Activated gamma-delta T cell (primary cell): ENCODE measurements around the gene ATF4.
A peak's percentile ranks its signal among the peaks of the same experiment; 100 is the strongest.
"Not testable (repeated sequence)": the region's sequence is repeated elsewhere in the genome, so short reads cannot be mapped to it uniquely, and the experiment has no call there.

ENCODE experiments used
- DNase-seq: peaks from one replicate; lab custom pipeline; 2025; lab: John Stamatoyannopoulos, UW

The ATF4 gene

DNA sequence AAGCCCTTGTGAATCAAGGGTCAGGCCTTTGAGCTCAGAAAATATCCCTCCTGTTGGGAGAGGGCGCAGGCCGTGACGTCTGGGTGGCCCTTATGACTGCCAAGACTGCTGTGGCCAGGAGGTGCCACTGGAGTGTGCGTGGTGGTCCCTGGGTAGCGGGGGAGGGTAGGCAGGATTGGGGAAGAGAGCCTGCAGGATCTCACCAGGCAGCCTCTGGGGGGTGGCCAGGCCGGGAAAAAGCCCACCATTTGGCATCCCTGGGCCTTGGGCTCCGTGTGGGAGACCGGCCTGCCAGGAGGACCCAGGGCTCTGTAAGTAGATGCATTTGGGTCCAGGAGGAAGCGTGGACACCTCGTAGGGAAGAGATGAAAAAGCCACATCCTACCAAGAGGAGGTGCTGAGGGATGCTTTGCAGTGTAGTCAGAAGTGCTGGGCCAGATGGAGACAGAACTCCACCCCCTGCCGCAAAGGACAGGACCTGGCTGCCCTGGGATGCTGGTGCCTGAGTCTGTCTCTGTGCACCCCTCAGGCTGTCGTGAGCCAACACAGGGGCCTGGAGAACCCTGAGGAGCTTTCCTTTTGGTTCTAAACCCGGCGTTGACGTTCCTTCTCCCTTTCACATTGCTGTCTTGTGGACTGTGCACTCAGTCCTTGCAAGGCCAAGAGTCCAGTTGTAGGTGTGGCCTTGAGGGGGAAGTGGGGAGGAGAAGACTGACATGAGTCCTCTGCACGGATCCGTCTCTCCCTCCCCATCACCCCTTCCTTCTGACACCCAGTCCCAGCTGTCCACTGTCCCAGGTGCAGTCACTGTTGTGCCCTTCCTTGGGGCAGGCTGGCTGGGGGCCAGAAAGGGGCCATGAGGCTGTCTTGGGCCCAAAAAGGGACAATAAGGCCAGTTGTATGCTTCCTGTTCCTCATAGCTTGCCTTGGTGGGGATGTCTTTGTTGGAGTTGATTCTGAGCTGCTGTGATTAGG lies 31.0 kb upstream of the ATF4 start:
- DNase-seq, result no peak

DNA sequence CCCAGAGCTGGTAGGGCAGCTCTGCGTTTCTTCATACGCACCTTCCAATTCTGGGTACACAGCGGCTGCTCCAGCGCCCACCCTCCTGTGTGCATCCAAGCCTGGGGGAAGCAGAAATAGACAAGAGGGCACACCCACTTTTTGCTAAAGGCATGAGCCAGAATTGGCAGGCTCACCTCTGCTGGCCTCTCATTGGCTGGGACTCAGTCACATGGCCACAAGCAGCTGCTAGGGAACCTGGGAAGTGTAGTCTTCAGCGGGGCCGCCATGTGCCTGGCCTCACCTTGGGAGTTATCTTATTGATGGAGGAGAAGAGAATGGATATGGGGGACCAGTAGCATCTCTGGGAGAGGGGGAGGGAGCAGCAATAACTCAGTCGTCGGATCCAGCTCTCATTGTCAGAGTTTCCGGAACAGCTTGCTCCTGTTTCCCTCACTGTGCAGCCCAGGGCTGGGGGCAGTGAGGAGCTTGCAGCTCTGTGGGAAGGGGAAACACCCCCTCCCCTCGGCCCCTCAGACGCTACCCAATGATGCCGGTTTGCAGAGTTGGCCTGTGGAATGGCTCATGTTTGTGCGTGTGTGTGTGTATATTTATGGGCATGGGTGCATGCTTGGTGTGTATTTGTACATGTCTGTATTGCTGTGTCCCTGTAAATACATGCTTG lies 30.1 kb upstream of the ATF4 start:
- no peak for DNase-seq

DNA sequence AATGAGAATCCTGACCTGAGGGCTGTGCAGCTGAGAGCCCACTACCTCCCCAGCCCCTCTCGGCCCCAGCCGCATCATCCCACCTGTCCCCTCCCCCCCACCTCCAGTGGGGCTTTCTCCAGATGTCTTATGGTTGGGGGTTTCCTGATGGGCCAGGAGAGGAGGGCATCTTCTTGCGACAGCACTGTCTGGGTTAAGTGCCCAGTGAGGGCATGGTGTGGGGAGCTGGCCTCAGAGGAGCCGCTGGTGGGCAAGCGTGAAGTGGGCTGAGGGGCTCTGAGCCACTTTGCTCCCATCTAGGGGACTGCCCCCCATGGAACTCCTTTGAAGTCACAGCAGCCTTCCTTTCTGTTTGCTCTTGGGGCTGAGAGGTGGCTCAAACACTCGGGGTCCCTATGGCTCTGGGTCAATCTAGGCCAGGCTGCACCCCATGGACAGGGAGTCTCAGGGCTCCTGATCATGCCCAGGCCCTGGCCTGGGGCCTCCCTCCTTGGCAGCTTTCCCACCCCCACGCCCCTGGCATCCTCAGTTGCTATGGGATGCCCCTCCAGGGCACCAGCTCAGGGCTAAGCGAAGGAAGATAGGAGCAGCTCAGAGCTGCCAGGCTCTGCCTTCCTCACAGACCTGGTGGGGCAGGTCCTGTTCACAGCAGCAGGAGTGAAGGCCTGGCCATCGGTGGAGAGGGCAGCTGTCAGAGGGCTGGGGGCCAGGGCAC lies 29.2 kb upstream of the ATF4 start:
- DNase-seq, result no peak

DNA sequence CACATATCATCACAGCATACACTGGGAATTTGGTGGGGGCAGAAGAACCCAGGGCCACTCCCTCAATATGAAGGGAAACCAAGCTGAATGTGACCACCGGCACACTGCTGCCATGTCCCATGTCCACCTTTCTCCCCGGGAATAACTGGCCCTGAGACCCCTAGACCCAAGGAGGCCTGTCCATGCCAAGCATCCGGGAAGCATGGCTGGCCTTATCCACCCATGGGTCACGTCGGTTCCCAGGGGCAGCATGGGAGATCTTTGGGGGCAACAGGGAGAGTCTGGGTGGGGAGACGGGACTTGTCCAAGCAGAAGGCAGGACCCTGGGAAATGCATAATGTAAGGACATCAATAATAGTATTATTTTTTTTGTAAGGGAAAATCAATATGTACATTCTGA lies 28.7 kb upstream of the ATF4 start:
- DNase-seq, result no peak

DNA sequence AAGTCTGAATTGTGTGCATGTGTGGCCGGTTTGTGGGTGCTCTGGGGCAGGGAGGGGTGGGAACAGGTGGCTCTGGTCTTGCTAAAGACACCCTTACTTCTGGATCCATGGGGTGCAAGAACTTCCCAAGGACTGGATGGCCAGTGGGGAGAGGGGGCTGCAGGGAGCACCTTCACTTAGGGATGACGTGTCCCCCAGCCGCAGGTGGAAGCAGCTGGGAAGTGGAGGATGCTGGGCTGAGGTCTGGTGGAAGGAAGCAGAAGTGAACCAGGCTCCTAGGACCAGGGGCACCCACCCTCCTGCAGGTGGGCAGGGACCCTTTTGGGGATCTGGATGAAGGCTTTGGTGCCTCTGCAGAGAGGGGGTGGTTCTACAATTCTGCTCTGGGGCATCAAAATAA lies 28.2 kb upstream of the ATF4 start:
- DNase-seq, result no peak

DNA sequence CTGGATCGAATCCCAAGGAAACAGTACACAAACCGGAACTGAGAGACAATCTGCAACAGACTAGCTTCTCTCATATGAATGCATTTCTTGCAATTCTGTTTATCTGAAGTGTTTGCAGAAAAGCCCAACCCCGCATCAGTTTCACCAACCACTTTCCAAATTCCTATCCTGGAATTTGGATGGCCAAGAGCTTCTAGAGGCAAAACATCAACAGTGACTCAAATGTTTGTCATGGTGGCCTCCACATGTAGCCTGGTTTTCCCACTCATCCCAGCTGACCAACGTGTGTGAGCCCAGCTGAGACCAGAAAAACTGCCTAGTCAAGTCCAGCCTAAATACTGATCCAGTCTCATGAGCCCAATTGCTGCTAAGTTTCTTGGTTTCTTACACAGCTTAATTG lies 26.6 kb upstream of the ATF4 start:
- DNase-seq, result no peak

DNA sequence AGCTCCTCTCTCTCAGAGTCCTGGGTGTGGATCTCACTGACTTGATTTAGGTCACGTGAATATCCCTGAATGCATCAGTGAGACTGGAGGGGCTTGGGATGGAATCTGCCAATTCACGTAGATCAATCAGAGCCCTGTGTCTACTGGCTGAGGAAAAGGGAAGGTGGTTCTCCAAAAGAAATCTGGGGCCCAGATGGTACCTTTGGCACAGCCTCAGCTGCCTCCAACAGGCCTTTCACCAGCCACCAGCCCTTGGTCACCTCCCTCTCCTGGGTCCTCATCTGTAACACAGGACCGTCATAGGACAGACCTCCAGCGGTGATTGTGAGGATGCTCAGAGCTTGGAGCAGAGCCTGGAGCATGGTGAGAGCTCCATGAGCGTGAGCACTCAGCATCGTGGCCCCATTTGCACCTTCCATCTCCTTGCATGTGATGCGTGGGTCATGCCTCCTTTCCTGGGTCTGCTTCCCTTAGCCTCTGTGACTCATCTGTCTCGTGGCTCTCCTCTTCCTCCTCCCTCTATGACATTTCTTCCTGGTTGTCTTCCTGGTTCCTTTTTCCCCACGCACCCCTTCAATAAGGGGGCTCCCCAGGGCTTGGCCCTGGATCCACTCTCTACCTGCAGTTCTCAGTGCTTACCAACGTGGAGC lies 25.8 kb upstream of the ATF4 start:
- DNase-seq, result no peak

DNA sequence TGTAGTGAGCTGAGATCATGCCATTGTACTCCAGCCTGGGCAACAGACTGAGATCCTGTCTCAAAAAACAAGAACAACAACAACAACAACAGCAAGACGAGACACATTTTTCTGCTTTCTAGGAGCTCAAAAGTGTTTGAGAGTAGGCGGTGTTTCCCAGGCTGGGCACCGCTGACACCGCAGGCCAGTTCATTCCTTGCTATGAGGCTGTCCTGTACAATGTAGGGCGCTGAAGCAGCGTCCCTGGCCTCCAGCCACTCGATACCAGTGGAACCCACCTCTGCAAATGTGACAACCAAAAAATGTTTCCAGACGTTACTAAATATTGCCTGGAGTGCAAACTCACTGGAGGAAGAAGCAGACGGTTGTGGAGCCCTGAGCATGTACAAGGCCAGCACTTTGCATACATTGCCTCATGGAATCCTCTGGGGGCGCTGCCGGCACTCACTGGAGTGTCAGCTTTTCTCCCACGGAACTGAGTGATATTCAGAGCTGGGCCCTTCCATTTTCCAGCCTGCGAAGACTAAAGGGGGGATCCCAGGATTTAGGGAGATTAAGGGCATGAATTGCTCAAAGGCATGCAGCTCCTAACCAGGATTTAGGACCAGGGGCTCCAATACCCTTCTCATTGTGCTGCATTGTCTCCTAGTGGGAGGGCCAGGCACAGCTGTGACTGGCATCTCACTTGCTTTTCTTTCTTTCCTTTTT lies 24.1 kb upstream of the ATF4 start:
- DNase-seq, result no peak

DNA sequence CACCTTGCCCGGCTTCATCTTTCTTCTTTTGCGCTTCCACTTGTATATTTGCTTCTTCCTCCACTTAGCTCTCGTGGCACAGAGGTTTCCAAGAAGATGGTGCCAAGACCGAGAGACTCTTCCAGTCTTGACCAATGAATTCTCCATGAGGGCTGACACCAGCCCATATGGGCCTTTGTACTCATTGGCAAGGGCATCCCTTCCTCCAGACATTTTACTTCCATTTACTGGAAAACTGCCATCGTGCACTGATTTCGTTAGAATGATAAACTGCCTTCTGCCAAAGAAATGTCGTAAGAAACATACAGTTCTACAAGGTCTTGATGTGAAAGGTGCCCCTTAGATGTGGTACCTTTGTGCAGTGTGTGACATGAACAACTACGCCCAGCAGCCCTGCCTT lies 22.9 kb upstream of the ATF4 start:
- no peak for DNase-seq

DNA sequence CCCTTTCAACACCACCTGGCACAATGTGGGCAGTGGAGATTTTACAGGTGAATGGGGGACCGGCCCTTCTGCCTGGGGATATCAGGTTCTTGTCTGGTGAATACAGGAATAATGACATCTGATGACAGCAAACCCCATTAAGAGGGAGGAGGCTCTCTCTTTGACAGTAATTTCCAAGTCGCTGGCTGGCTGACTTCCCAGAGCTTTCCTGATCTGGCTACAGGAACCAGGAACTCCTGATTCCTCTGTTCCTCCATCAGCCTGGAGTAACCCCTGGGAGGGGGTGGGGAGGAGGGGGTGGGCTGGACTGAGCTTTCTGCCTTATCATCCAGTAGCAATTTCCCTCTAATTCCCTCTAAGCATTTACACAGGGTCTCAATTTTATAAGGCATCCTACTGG lies 22.0 kb upstream of the ATF4 start:
- DNase-seq, result no peak

DNA sequence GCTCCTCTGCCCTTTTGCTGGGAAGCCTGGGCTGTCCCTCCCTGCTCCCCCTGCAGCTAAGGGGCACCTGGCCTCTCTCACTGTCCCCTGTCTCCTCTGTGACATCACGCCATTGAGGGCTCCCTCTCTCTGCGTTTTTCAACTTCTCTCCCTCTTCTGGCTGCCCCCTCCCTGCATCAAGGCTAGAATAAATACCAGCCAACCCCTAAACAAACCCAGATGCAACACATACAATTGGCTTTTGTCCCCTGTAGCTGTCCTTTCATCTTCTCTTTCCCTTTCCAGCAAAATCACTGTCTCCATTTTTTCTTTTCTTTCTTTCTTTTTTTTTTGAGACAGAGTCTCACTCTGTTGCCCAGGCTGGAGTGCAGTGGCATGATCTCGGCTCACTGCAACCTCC lies 21.6 kb upstream of the ATF4 start:
- no peak for DNase-seq

DNA sequence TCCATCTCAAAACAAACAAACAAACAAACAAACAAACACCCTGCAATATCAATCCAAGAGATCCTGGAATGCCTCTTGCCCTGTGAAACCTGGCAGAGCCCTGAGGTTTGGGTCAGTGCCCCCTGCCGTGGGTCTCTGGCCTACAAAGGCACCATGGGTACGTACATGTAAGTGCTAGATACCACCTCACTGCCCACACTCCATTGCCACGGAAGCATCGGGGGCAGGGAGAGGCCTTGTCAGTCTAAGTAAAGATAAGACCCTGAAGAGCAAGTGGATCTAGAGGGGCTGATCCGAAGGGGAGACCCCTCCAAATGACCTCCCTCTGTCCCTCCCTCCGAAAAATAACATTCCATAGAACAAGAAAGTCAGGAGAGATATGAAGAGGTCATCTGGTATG lies 20.3 kb upstream of the ATF4 start:
- DNase-seq, result no peak

DNA sequence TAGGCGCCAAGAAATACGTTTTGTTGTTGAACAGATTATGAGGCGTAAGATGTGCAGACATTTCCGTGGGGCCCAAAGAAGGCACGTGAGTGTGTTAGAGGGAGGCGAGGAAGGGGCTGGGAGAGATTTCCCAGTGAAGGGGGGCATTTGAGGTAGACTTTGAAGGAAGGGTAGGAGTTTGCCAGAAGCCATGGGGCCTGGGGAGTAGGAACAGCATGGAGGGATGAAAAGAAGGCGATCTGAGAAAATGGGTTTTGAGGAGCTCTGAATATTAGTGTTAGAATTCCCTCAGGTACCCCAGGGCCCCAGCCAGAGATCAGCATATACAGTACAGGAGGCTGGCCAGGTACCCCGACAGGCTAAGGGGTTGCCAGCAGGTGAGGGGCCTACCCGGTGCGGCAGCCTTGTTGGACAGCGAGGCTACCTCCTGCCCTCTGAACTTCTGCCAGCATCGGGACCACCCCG lies 18.7 kb upstream of the ATF4 start:
- DNase-seq, result no peak

DNA sequence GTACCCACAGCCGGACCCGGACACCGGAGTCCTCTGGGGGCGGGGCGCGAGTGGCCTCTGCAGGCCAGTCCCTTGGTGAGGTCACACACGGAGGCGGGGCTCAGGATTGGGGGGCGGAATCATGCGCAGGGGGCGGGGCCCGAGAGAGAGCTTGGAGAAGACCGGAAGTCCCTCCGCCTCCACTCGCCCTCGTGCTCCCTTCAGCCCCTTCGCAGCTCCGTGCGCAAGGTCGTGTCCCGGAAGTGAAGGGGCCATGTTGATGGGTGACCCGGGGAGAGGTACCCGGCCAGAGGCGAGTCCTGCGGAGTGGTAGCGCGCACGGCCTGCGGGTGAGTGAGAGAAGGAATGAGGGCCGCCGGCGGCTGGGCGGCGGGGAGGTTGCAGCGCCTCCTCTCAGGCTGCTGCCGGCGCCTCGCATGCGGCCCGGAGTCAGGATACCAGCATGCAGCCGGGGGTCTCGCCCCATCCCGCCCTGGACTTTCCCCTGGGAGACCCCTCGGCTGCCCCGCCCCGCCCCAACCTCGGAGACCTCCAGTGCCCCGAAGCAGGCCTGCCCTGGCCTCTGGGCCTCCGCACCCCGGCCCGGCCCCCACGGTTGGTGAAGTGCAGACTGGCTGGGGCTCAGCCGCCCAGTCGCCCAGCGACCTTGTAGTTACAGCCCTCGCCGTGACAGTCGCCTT lies 18.1 kb upstream of the ATF4 start, which contains the start of gene MIEF1:
TSS of gene MIEF1 (plus strand) at position 182 of the 680 bp plus-strand sequence. CDS start 9,005 bp downstream, outside the sequence.
- peak; percentile 76 for DNase-seq

DNA sequence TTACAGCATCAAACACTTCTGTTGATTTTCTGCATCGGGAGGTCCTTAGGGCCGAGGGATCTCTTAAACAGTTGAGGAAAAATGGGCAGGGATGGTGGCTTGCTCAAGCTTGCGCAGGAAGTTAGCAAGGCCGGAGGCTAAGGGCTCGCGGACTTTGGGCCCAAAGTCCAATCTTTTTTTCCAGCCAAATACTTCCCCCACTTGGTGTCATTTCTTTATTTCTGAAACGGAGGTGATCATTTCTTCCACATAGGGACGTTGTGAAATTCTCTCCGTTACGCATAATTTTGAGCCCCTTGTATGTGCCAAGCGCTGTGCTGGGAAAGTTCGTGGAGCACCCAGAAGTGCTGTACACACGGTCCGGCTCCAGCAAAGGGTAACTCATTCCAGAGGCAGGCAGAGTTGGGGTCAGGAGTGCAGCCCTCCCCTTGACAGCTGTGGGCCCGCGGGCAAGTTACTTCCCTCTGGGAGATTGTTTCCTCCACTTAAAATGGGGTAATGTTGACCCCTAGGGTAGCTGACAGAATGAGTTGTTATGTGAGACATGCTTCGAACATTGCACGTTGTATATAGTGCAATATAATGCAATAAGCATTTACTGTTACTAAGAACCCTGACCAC lies 17.5 kb upstream of the ATF4 start:
- DNase-seq, result no peak

DNA sequence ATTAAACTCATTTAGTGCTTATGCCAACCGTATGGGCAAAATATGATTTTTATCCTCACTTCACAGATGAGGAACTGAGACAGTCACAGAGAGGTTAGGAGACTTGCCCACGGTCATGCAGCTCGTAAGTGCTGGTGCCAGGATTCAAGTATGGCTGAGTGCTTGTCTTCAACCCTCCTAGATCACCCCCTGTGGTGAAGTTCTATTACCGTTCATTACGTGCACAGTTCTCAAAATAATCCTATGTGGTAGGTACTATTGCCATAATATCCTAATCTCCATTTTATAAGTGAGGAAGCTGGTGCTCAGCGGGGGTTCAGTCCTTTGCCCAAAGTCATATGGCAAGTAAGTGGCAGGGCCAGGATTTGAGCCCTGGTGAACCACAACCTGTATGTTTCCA lies 16.7 kb upstream of the ATF4 start:
- DNase-seq, result no peak

DNA sequence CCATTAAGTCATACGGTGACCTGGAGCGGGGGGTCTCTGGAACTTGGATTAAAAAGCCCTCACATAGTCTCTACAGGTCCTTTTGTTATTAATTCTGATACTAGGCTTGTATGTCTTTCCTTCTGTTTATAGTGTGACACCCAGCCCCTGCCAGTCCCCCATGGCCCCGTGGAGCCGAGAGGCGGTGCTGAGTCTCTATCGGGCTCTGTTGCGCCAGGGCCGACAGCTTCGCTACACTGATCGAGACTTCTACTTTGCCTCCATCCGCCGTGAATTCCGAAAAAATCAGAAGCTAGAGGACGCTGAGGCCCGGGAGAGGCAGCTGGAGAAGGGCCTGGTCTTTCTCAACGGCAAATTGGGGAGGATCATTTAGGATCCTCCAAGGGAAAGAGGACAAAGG lies 16.3 kb upstream of the ATF4 start:
- DNase-seq, result no peak

DNA sequence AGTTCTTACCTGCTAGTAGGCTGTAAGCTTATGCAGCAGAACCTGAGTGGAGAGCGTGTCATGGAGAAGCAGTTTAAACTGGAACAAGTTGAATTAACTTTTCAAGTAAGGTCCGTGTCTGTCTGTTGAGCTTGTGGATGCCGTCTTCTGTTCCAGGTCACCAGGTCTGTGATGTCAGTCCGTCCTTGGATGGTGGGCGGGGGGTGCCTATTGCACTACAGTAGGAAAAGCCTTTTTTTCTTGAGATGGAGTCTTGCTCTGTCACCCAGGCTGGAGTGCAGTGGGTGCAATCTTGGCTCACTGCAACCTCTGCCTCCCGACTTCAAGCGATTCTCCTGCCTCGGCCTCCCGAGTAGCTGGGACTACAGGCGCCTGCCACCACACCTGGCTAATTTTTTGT lies 13.3 kb upstream of the ATF4 start:
- DNase-seq, result not testable (repeated sequence)

DNA sequence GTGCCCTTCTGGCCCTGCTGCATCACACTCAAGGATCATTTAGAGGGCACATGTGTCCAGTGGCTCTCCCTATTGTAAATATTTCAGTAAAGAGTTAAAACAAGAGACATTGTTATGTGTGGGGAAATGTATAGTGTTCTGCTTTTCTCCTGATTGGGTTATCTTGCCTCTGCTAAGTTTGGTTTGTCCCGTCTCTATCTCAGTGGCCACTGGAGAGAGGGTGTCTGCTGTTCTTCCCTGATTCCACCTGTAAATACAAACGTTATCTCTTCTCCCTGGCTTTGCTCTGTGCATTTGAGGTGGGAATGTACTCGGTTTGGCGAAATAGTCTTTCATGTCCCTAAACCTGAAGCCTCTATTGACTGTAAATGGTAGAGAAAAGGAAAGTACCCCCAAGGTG lies 12.0 kb upstream of the ATF4 start:
- DNase-seq, result no peak

DNA sequence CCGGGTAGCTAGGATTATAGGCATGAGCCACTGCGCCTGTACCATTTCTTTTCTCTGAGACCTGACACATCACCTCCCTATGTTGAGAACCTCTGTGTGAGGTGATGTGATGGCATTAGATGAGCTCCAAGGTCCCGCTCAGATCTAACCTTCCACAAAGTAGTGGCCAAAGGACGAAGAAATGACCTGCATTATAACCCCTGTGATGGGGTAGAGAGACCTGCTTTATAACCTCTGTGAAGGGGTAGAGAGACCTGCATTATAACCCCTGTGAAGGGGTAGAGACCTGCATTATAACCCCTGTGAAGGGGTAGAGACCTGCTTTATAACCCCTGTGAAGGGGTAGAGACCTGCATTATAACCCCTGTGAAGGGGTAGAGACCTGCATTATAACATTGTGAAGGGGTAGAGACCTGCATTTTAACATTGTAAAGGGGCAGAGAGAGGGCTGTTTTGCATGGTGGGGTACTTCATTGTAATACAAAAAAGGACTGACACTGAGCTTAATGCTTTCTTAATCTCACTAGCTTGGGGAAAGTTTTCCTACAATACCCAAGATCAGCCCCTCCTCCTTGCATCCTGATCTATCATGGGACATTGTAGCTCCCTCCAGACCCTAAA lies 9.7 kb upstream of the ATF4 start:
- no peak for DNase-seq
